NCI-H2107 (cell line): ENCODE results near the gene CDH15.
"Not testable (repeated sequence)": the region's sequence is repeated elsewhere in the genome, so short reads cannot be mapped to it uniquely, and the experiment has no call there.

Experiments used
- DNase-seq: peaks from one replicate; lab custom pipeline; 2025; lab: John Stamatoyannopoulos, UW

Gene CDH15

DNA sequence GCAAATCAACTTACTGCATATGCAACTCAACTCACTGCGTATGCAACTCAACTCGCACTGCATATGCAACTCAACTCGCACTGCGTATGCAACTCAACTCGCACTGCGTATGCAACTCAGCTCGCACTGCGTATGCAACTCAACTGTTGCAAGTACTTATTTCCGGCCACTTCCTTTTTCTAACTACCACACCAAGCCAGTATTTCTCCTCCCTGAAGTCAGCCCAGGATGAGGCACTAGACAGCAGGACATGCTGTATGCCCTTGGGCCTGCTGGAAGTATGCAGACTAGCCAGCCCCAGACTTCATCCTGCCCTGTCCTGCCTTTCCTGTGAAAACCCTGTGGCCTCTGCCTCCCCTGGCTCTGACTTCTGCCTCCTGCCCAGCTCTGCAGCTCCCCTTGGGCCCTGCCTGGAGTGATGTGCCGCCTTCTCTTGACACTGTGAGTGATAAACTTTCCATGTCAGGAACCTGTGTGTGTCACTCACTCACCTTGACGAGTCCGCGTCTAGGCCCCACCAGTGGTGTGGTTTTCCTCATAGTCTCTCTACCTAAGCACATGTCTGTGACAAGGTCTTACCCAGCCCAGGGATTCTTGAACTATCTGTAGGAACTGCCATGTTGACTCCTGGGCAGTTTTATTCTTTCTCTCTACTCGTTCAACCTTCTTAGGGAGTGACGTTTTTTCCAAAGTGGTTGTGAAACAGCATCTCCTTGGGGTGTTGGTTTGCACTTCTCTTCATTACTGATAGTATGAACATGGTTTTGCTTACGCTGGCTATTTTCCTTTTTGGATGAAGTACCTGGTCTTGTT is 62.3 kb downstream of the CDH15 start:
- DNase-seq, result no peak

DNA sequence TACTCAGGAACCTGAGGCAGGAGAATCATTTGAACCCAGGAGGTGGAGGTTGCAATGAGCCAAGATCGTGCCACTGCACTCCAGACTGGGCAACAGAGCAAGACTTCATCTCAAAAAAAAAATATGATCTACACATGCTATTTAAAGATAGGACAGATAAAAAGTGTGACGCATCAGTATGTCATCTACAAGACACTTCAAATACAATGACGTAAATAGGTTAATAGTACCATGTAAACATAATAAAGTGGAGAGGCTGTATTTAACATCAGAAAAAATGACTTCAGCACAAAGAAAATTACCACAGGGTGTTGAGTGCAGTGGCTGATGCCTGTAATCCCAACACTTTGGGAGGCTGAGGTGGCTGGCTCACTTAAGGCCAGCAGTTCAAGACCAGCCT is 66.2 kb downstream of the CDH15 start:
- no peak for DNase-seq

DNA sequence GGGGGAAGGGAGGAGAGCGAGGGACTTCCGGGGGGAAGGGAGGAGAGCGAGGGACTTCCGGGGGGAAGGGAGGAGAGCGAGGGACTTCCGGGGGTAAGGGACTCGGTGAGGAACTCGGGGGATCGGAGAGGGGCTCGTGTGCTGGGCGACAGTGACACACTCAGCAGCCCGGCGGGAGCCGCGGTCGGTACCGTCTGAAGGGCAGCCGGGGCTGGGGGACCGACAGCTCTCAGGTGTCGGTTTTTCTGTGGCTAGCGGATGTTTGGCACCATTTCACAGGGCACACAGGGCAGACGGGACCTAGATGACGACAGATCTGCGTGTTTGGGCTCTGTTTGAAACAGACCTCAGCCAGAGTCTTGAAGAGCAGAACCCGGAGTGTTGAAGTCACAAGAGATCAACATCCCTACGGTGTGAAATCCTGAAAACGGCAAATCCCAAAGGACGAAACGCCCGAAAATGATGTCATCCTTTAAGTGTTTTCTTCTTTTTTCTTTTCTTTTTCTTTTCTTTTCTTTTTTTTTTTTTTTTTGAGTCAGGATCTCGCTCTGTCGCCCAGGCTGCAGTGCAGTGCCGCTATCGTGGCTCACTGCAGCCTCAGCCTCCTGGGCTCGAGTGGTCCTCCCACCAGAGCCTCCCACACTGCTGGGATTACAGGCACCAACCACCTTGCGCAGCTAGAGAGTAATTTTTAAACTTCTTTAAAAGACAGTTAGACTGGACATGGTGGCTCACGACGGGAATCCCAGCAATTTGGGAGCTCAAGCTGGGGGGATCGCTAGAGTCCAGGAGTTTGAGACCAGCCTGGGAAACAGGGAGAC is 69.8 kb downstream of the CDH15 start:
- peak; percentile 4 for DNase-seq

DNA sequence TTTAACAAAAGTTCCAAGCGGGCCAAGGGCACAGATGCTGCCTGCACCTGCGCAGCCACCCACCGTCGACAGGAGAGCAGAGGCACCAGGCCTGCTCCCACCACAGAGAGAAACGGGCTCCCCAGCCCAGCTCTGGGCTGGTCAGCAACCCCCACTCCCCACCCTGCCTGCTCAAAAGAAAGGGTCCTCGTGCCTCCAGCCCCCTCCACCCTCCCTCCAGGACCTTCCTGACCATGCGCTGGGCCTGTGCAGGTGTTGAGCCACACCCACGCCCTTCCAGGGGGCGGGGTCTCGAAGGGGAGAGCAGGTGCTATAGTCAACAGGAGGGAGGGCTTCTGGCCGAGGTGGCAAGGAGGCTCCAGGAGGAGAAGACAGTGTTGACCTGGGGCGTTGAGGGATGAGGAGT is 71.2 kb downstream of the CDH15 start:
- no peak for DNase-seq

DNA sequence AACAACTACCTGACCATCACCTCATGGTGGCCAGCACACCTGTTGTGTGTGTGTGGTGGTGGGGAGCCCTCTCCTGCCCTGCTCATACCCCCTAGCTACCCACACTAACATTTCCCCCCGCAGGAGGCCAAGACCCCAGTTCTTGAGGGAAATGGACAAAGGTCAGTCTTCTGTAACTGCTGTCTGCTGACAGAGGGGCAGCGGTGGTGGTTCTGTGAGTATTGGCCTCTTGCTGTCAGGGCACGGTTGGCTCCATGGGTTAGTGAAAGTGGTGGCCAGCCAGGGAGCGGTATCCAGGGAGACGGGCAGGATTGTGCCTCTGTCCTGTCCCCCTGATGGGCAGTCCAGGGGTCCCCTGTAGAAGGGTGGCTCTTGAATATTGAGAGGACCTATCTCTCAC is 72.1 kb downstream of the CDH15 start:
- no peak for DNase-seq

DNA sequence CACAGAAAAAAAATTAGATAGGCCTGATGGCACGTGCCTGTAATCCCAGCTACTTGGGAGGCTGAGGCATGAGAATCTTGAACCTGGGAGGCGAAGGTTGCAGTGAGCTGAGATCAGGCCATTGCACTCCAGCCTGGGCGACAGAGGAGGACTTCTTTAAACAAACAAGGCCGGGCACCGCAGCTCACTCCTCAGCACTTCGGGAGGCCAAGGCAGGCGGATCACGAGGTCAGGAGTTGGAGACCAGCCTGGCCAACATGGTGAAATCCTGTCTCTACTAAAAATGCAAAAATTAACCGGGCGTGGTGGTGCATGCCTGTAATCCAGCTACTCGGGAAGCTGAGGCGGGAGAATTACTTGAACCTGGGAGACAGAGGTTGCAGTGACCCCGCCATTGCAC is 72.7 kb downstream of the CDH15 start:
- DNase-seq, result not testable (repeated sequence)

DNA sequence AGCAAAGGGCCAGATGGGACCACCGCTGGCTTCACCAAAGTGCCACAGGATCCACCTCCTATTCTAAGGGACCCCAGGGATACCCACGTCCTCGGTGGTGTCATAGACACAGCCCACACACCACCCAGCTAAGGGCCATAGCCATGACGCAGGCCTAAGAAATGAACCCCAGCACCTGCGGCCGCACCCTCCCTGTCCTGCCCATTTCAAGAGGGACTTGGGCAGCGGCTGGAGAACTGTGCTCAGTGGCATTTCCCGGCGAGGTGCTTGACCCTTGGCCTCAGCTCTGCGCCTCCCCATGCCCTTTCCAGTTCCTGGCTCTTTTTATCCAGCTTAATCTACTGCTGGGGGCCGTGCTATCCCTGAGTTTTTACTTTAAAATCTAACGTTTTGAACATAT is 73.2 kb downstream of the CDH15 start:
- no peak for DNase-seq
